HG03378 (cell line): ENCODE results near the gene PPFIA2.

Experiments used
- ATAC-seq: cut with Tn5 transposase; IDR thresholded peaks from one replicate; pipeline ENCODE4 v1.9.1; 2021; ENCODE audit warnings: mild to moderate bottlenecking, moderate library complexity; ENCODE audit not compliant: unreplicated experiment

The PPFIA2 gene

GRCh38 chr12:81365284-81365683, 393.9 kb downstream of the PPFIA2 start:
- ATAC-seq, result no peak

DNA sequence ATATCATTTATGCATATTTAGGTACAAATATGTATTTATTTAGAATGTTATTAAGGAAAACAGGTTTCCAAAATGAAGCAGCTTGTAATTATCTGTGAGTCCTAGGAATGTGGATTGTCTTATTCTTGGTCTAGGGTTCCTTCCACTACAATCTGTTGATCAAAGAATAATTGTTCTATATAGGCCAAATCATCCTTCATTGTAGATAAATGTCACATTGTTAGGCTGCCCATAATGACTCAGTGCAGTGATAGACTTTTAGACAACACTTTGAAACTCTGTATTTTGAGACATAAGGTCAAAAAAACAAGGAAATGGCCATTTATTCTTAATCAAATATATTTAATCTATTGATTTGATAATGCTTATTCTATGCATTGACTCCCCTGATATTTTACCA, 398.2 kb downstream of the PPFIA2 start:
- no peak for ATAC-seq

DNA sequence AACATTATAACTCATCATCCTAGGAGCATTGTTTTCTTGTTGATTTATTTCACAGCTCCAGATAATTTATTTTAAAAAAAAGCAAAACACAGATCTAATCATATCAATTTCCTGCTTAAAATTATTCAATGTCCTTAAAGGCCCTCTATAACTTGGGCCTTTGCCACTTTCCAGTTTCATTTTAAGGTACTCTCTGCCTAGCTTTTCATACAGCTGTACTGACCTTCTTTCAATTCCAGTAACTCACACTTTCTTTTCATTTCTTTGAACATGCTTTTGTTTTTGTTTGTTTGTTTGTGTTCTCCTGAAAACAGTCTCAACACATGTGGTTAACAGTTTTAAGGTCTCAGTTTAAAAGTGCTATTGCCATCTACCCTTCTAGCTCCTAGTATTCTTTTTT, 399.4 kb downstream of the PPFIA2 start:
- ATAC-seq, result no peak

GRCh38 chr12:81354327-81354932, 404.7 kb downstream of the PPFIA2 start:
- ATAC-seq, result no peak

DNA sequence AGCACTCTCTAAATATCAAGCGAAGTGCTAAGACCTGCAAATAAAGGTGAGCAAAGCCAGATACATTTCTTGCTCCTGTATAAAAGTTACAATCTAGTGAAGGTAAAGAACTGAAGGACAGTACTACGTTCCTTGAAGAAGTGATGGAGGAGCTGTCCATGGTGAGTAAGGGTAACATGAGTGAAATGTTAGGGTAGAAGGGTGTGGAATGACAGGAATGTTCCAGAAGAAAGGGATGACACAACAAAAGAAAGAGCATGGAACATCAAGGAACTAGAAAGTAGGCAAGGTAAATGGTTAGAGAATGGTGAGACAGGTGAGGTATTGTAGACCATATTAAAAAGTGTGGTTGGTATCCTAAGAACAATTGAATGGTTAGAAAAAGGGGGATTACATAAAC, 408.8 kb downstream of the PPFIA2 start:
- no peak for ATAC-seq

DNA sequence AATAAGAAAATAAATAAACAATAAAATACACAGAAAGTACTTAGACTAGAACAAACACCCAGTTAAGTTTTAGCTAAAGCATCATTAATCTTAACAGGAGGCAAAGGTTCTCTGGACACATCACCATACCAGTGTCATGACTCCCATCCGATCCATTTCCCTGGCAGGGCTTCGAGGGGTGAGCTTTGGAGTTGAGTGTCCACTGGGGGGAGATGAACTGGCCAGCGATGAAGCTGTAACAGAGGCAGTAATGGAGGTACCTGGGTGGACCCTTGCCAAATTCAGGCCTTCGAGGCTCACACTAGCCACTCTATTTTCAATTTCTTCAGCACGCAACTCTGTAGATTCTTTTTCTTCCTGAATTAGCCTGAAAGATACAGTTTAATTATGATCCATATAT, 411.7 kb downstream of the PPFIA2 start:
- ATAC-seq, result no peak

DNA sequence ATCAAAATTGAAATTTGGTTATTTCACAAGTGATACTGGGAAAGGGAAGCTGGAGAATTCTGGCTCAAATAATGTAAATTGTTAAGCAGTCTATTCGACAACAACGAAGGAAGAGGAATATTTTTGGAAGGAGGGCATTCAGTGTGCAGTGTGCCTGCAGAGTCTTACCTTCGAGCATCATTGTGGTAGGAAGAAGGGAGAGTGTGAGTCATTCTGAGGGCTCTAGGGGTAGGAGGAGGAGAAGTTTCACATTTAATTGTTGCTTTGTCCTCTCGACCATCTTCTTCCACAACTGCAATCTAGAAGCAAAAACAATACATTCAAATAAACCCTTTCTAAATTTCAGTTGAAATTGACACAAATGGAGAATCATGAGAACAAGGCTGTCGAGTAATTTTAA, 418.2 kb downstream of the PPFIA2 start:
- no peak for ATAC-seq

DNA sequence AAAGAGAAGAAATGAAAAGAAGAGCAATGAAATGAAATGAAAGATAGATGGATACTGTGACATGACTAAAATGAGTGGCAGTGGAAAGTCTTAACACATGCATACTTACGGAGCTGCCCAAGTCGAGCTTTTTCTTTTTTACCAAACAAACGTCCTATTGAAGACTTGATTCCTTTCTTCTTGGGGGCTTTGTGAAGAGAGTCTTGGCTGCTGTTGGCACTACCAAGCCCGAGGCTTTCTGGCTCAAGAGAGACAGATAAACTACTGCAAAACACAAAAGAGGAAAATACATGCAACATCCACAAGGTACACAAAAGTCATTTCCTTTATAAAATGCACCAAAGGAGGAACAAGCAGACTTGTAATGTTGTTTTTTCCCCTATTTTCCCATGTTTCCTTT, 420.1 kb downstream of the PPFIA2 start:
- no peak for ATAC-seq

- ATAC-seq, result no peak
Observed at GRCh38 chr12:81337886-81338285, 421.3 kb downstream of the PPFIA2 start.

DNA sequence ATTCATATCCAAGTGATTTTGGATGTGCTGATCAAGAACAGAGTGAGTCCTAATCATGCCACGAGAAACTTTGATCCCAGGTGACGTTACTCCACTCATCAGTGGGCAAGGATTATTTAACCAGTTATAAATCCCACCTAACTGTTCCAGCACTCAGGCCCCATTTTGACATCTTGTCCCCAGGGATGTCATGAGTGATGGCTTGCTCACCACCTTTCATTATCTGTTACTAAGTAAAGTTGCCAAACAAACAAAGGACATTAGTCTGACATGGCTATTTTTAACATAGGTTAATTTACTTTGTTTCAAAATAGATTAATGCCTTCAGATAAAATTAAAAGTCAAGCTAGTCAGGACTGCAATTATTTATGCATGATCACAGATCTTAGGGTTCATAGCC, 425.3 kb downstream of the PPFIA2 start:
- ATAC-seq, result no peak

DNA sequence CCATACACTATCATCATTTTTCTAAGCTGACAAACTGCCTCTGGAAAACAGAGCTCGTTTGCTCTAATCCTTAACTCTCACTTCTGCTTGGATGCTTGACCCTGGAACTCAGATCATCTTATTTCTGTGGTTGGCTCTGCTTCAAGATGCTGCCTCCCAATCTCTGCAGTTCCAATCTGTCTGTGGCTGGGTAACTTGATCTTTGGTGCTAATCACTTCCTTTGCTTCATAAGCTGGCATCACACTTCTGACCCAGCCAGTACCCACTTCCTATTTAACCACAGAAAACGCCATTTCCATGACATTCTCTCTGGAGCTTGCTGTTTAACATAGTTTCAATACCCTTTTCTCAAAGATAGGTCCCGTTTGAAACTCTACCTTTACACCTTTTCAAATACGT, 427.1 kb downstream of the PPFIA2 start:
- ATAC-seq, result no peak

DNA sequence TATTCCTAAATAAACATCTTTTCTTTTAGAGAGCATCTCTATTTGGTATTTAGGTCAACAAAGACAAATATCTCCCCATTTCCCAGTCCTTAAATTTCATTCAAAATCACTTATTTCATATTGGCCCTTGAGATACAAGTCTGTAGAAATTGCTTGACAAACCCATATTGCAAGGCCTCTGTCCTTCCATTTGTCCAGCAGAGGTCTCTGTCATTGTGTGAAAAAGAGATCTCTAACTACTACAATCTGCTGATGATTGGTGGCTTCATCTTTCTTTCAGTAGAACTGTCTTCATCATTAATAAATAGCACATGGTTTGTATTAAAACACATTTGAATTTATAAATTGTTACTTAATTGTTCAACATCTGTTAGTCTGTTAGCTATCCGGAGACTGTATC, 428.7 kb downstream of the PPFIA2 start:
- ATAC-seq, result no peak

- ATAC-seq, result no peak
Observed at GRCh38 chr12:81329085-81329484, 430.1 kb downstream of the PPFIA2 start.

DNA sequence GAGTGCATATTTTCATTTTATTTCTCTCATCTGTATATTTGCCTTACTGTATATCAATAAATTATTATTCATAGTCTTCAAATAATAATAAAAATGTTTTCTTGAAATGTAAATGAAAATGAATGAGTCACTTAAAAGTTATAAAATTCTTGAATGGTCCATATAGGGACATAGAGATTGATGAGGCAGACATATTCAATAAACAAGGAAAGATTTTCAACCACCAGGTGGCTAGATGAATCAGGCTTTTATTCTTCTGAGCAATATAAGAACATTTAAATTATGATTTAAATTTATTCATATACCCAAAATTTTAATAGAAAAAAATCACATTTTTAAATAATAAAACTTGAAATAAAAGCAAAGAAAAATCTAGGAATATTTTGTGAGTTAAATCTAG, 431.7 kb downstream of the PPFIA2 start:
- no peak for ATAC-seq

GRCh38 chr12:81325086-81325485, 434.1 kb downstream of the PPFIA2 start:
- ATAC-seq, result no peak

GRCh38 chr12:81314903-81315531, 444.1 kb downstream of the PPFIA2 start:
- no peak for ATAC-seq

DNA sequence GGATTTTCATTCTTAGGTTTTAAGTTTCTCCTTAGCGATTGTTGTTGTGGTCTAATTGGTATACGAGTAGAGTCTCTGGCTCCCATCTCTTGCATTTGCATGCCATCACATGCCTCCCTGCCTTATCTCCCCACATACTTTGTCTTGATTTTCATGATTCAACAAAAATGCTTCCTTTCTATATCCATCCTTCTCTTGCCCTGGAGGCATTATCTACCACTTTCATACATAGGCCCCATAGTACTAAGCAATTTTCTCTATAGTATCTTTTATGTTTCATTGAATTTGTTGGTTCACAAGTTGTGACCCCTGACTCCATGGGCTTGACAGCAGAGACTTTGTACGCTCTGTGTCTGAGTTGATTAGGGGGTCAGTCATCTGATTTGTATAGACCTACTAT, 455.2 kb downstream of the PPFIA2 start:
- ATAC-seq, result no peak

- ATAC-seq, result no peak
Observed at GRCh38 chr12:81300454-81300853, 458.7 kb downstream of the PPFIA2 start.

DNA sequence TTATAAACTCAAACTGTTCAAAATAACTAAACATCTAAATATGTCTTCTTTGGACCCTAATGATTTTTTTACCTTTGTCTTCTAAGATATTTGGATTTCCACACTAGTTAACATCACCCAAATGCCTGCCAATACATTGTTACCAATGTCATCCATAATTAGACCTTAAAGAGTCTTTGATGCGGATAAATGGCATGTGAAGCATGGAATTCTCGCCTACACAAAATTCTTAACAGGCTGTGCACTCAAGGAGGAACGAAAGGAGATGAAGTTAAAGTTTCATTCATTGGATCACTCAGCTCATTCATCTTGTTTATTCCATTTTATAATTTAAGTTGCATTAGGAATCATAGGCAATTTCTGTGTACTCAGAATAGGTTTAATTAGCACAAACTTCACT, 461.5 kb downstream of the PPFIA2 start:
- ATAC-seq, result no peak

GRCh38 chr12:81296556-81297305, 462.4 kb downstream of the PPFIA2 start:
- no peak for ATAC-seq

- no peak for ATAC-seq
Observed at GRCh38 chr12:81295251-81295650, 463.9 kb downstream of the PPFIA2 start.
